GM19238 (cell line): ENCODE data around the gene TP53AIP1.

Source experiments
- DNase-seq: peaks from one replicate; pipeline ENCODE4 v3.0.0; 2011; ENCODE audit warnings: low spot score; ENCODE audit not compliant: insufficient read length

Gene TP53AIP1

GRCh38 chr11:128890543-128891368 is 51.9 kb downstream of the TP53AIP1 start, which contains the start of gene KCNJ5:
KCNJ5 (plus strand) TSS chr11:128891356; CDS start chr11:128911274, 19,918 bp downstream.
- no peak for DNase-seq

DNA sequence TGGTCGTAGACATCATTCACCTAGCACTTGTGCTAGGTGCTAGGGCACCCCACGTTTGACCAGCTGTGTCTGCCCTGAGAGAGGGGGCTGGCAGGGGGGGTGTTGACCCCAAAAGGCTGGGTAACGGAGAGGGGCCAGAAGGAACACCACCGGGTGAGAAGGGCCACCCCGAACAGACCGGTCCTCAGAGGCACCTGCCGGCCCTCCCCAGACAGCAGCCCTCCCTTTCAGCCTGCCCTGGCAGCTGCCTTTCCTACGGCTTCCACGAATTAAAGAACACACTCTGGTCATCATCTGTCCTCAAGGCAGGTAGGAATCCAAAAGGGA is 52.5 kb downstream of the TP53AIP1 start:
- DNase-seq = no peak

DNA sequence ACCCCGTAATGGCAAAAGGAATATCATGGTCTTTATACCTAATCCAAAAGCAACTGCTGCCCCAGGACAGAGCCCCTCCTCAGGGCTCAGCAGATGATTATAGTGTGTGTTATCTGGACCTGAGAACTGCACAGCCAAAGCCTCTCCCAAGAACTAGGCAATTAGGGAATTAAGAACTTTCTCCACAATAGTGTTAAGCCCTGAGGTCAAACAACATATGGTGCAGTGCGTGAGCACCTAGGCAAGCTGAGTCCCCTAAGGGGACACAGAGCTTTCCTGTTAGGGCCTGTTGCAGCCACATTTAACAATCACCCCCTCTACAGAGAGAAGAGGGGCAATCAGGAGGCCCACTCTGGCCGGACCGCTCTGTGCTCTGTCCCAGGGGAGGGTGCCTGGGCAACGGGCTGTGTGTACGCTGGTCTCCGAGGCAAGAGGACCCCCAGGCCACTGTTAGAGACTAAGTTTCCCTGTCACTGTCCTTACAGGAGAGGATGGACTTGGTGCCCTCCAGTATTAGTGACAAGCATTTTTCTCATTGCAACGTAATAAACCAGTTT is 52.9 kb downstream of the TP53AIP1 start:
- no peak for DNase-seq

- DNase-seq = no peak
Observed at GRCh38 chr11:128888034-128888985, 54.4 kb downstream of the TP53AIP1 start.

- no peak for DNase-seq
Observed at GRCh38 chr11:128886406-128887124, 56.1 kb downstream of the TP53AIP1 start.
